Measurements from ENCODE around the gene PKP3. TPM values are rescaled to one million over a fixed set of nuclear protein-coding genes. Genes with fewer than 3 reads are reported as not detected.

The PKP3 gene
- total and polyA plus RNA-seq, 7 donors, result 0.27 to 140 (median 57.1) TPM; not detected in 2

DNA sequence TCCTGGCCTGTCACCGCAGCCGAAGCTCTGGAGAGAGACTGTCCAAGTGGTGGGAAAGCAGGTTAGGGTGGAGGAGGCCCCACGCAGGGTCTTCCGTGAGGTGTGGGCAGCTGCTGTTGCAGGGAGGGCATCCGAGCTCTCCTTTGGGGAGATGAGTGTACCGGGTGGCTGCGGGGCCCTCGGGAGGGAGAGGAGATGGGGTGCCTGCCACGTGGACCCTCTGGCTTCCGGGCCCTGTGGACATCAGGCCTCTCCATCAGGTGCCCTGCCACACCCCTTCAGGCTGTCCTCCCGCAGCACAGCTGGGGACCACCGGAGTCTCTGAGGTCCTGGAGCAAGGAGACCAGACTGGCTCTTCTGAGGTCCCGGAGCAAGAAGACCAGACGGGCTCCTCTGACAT is 57.7 kb downstream of the PKP3 start:
- intact Hi-C loops (cut with DNase I), result loop anchor here (2.0 to 5.0 kb wide), 2 partner anchors 17 to 164 kb away; partner anchors contain the start of gene PGGHG
- WGBS, 2 donors, result 93 to 95% methylated on average over 14 of the region's 14 CpGs
- peak overlapping the region in 3 of 4 donors; percentile 91 to 94 (median 92) for H3K27ac ChIP-seq
- TF ChIP-seq POLR2A (IDR thresholded peaks at IDR 0.05) (no peak), POLR2AphosphoS5 (IDR thresholded peaks at IDR 0.05) (no peak), CTCF (IDR thresholded peaks at IDR 0.05) (no peak), EP300 (IDR thresholded peaks at IDR 0.05) (no peak)
- peak overlapping the region in 1 of 4 donors; percentile 100 for H3K4me3 ChIP-seq
- peaks cover 0 to 22% (median 3%) of the 10 kb centered on the region in 4 donors for H3K36me3 ChIP-seq
- no peaks in the 10 kb centered on the region for H3K27me3 ChIP-seq
- H3K4me1 ChIP-seq, result peaks cover 0 to 39% (median 33%) of the 10 kb centered on the region in 4 donors
- no peaks in the 10 kb centered on the region for H3K9me3 ChIP-seq
- DNase-seq, result no peak

GRCh38 chr11:452203-452744 is 58.3 kb downstream of the PKP3 start:
- no peak overlapping the region for H3K27ac ChIP-seq
- DNase-seq, result no peak
- H3K27me3 ChIP-seq, result no peaks in the 10 kb centered on the region
- no peak for TF ChIP-seq CTCF (IDR thresholded peaks at IDR 0.05)
- TF ChIP-seq POLR2AphosphoS5 (IDR thresholded peaks at IDR 0.05), result no peak
- TF ChIP-seq EP300 (IDR thresholded peaks at IDR 0.05), result no peak
- no peak for TF ChIP-seq POLR2A (IDR thresholded peaks at IDR 0.05)
- no peak overlapping the region for H3K4me3 ChIP-seq
- peaks cover 0 to 39% (median 33%) of the 10 kb centered on the region in 4 donors for H3K4me1 ChIP-seq
- WGBS, 2 donors, result 90 to 94% methylated on average over 12 of the region's 12 CpGs
- H3K9me3 ChIP-seq, result no peaks in the 10 kb centered on the region
- H3K36me3 ChIP-seq, result peaks cover 0 to 22% (median 3%) of the 10 kb centered on the region in 4 donors
- intact Hi-C loops (cut with DNase I), result loop anchor here (5.0 kb wide), 1 partner anchor 165 kb away; the partner anchor contains the start of gene PGGHG

DNA sequence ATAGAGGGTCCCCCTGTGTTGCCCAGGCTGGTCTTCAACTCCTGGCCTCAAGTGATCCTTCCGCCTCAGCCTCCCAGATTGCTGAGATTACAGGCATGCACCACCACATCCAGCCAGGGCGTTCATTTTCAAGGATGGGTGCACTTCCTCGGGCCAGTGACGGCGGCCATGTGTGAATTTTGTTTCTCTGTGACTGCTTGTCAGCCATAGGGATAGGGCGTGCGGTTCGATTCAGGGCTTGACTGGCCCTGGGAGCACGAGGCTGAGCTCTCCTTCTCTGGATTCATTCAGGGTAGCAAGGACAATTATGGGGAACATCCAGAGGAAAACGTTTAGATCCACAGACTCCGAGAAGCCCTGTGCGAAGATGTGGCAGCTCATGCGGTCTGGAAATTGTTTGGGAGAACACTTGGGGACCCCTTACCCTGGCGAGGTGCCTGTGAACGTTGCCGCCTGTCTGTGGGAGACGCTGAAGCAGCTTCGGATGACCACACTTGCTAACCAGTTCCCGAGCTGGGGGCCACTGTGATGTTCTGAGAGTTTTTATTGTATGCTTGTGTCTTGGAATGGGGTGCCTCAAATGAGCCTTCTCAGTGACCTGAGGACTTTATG is 59.0 kb downstream of the PKP3 start:
- Histone ChIP-seq H3K4me3 (no peak overlapping the region), H3K27ac (no peak overlapping the region), H3K27me3 (no peaks in the 10 kb centered on the region), H3K36me3 (peaks cover 0 to 22% (median 3%) of the 10 kb centered on the region in 4 donors), H3K9me3 (no peaks in the 10 kb centered on the region), H3K4me1 (peaks cover 0 to 35% (median 31%) of the 10 kb centered on the region in 4 donors)
- intact Hi-C loops (cut with DNase I), result loop anchor here (5.0 kb wide), 1 partner anchor 166 kb away; the partner anchor contains the start of gene PGGHG
- 90 to 92% methylated on average over 19 of the region's 19 CpGs for WGBS, 2 donors
- no peak for DNase-seq
- TF ChIP-seq POLR2AphosphoS5 (IDR thresholded peaks at IDR 0.05), result no peak
- TF ChIP-seq POLR2A (IDR thresholded peaks at IDR 0.05), result no peak
- no peak for TF ChIP-seq CTCF (IDR thresholded peaks at IDR 0.05)
- no peak for TF ChIP-seq EP300 (IDR thresholded peaks at IDR 0.05)

- peaks cover 0 to 31% (median 27%) of the 10 kb centered on the region in 4 donors for H3K4me1 ChIP-seq
- H3K27me3 ChIP-seq, result no peaks in the 10 kb centered on the region
- H3K36me3 ChIP-seq, result peaks cover 0 to 22% (median 3%) of the 10 kb centered on the region in 4 donors
- intact Hi-C loops (cut with DNase I), result loop anchor here (5.0 kb wide), 1 partner anchor 166 kb away; the partner anchor contains the start of gene PGGHG
- TF ChIP-seq POLR2A (IDR thresholded peaks at IDR 0.05) (no peak), CTCF (IDR thresholded peaks at IDR 0.05) (no peak), POLR2AphosphoS5 (IDR thresholded peaks at IDR 0.05) (no peak), EP300 (IDR thresholded peaks at IDR 0.05) (no peak)
- no peak overlapping the region for H3K27ac ChIP-seq
- H3K9me3 ChIP-seq, result no peaks in the 10 kb centered on the region
- DNase-seq, result no peak
- WGBS, 2 donors, result 91 to 94% methylated on average over 13 of the region's 13 CpGs
- H3K4me3 ChIP-seq, result no peak overlapping the region
Observed at GRCh38 chr11:453564-453963, 59.6 kb downstream of the PKP3 start.

Measured in sigmoid colon (tissue), 7 donors.